GM21390 (cell line): ENCODE results near the gene ZSWIM5.
"Not testable (repeated sequence)": the region's sequence is repeated elsewhere in the genome, so short reads cannot be mapped to it uniquely, and the experiment has no call there.

ENCODE experiments used
- ATAC-seq: cut with Tn5 transposase; IDR thresholded peaks from one replicate; pipeline ENCODE4 v1.9.1; 2021; ENCODE audit not compliant: unreplicated experiment

The ZSWIM5 gene

DNA sequence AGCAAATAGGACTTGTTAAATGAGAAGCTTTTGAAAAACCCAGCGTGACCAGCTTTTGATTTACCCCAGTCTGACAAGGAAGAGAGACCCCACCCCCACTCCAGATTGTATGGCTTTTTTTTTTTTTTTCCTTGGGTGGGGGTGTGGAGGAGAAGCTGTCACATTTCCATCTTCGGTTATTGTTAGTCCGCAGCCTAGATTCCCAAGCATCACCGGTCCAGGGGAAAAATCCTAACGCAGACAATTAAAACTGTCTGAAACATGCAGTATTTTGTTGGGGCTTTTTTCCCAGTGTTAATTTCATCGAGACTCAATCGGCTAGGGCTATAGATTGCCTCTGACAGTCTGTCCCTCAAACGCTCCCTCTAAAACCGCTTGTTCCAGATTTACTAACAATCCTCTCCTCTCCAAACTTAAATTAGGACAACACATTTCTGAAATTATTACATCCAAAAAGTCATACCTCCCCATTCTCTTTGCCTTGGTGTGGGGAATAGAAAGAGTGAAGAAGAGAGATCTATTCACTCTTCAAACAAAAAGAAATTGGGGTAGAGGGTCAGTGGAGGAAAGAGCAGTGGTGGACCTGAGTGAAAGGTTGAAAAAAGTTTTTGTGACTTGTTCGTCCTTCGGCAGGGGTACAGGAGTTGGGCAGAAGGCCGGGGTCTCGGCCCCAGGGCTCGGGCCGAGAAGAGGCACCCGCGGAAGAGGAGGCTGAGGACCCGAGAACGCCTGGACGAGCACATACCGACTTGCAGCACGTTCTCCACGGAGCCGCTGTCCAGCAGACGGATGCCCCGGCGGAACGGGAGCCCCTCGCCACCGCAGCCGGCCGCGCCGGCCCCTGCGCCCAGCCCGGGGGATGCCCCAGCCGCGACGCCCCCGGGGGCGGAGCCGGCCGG, 1.1 kb downstream of the ZSWIM5 start:
- ATAC-seq: no peak

DNA sequence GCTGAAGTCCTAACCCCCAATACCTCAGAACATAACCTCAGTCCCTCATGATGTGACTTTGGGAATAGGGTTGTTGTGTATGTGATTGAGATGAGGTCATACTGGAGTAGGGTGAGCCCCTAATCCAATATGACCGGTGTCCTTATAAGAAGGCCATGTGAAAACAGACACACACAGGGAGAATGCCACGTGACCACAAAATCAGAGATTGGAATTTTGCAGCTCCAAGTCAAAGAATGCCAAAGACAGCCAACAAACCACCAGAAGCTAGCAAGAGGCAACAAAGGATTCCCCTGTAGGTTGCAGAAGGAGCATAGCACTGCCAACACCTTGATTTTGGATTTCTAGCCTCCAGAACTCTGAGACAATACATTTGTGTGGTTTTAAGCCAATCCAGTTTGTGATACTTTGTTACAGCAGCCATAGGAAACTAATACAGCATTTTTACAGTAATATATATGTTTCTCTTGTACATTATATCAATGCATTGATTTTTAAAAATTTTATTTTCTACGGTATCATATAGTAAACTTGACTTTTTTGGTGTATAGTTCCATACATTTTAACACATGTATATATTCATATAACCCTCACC, 5.4 kb downstream of the ZSWIM5 start:
- ATAC-seq: no peak

DNA sequence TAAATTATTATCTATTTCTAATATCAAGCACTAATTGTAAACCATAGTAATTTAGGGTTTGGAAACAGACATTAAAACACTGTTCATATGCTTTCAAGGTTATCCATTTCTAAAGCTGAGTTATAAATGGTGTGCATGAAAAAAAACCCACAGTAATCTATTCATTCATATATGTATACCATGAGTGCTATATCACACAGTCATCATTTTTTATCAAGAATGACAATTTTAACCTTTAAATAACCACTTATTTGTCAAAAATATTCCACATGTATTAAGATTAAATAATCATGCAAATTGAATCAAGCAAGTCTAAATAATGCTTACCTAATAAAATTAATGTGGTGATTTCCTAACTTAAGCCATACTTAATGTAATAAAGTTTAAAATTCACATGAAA, 6.0 kb downstream of the ZSWIM5 start:
- no peak for ATAC-seq

DNA sequence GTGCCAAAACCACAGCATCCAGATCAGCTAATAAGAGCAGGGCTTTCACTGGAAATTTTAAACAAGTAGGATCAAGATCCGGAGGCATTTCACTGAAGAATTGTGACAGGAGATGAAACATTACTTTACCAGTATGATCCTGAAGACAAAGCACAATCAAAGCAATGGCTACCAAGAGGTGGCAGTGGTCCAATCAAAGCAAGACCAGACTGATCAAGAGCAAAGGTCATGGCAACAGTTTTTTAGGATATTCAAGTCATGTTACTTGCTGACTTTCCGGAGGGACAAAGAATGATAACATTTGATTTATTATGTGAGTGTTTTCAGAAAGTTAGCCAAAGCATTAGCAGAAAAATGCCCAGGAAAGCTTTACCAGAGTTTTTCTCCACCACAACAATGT, 8.2 kb downstream of the ZSWIM5 start:
- ATAC-seq: no peak

DNA sequence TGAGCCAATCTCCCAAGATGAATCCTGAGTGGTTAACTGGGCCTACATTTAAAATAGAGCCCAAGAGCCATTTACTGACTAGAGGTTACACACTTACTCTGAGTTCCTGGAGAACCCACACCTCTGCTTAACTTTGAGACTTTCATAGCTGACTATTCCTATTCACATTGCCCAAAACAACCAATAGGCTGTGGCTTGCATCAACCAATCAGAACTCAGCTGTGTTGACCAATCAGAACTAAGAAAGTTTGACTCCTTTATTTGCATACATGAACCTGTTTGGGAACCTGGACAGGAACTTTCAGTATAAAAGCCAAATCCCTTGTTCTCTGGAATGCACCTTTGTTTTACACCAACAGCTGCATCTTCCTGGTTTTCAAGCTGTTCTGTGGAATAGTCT, 9.5 kb downstream of the ZSWIM5 start:
- no peak for ATAC-seq

DNA sequence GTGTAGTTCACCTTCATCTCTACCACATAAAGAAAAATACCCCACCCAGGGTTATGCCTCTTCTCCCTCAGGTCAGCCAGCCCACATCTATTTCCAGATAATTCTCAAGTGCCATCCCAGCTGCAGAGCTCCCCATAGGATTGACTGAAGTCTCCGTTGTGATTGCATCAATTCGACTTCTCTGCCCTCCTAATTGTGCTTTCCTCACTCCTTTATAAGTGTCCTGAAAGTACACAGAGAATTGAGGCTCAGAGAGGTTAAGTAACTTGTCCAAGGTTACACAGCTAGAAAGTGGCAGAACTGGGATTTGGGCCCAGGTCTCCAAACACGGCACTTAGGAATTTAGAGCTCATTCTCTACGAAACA, 15.0 kb downstream of the ZSWIM5 start:
- no peak for ATAC-seq

DNA sequence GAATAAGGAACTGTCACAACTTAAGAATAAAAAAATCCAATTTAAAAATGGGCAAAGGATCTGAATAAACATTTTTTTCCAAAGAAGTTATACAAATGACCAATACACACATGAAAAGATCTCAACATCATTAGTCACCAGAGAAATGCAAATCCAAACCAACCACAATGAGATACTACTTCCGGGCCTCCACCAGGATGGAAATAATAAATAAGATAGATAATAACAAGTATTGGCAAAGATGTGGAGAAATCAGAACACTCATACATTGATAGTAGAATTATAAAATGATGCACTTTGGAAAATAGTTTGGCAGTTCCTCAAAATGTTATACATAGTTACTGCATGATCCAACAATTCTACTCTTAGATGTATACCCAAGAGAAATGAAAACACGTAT, 18.7 kb downstream of the ZSWIM5 start:
- no peak for ATAC-seq

DNA sequence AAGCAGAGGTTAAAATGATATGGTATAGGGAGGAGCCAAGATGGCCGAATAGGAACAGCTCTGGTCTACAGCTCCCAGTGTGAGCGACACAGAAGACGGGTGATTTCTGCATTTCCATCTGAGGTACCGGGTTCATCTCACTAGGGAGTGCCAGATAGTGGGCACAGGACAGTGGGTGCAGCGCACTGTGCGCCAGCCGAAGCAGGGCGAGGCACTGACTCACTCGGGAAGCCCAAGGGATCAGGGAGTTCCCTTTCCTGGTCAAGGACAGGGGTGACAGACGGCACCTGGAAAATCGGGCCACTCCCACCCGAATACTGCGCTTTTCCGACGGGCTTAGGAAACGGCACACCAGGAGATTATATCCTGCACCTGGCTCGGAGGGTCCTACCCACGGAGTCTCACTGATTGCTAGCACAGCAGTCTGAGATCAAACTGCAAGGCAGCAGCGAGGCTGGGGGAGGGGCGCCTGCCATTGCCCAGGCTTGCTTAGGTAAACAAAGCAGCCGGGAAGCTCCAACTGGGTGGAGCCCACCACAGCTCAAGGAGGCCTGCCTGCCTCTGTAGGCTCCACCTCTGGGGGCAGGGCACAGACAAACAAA, 26.4 kb downstream of the ZSWIM5 start:
- not testable (repeated sequence) for ATAC-seq

DNA sequence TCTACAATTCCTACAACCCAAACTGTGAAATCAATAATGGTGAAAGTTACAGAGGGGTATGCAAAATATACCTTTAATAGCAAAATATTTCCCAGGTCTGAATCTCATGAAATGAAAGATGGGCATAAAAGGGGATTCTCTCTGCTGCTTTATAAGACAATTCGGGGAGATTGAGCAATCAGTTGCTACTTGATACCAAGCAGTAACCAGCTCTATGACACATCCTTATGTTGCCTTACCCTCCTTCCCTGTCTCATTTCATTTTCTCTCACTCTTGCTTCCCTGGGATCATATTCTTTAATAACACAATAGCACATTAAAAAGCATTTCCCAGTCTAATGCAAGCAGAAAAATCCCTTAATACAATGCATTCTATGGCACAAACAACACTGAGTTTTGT, 29.0 kb downstream of the ZSWIM5 start:
- no peak for ATAC-seq

DNA sequence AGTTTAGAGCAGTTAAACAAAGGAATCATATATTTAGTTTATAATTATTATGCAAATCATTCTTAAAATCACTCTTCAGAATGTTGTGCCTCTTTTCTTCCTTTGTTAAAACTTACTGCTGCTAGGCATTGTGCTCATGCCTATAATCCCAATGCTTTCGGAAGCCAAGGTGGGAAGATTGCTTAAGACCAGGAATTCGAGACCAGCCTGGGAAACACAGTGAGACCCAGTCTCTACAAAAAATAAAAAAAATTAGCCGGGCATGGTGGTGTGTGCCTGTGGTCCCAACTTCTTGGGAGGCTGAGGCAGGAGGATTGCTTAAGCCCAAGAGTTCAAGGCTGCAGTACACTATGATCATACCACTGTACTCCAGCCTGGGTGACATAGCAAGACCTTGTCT, 33.6 kb downstream of the ZSWIM5 start:
- ATAC-seq: no peak

DNA sequence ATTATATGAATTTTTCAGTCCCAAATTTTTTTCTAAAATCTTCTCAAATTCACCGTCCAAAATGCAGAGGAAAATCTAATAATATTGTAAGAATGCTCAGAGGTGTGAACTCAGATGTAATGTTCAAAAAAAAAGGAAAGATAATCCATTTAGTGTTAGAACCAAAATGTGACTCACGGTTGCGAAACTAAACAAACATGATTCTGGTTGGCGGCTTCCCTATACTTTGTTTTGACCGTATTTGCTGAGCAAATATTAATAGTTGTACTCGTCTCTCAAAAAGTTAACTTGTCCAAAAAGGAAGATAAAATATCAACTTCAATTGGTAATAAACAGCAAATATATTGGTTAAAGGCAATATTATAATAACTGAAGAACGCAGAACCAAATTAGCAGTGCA, 34.4 kb downstream of the ZSWIM5 start:
- ATAC-seq: no peak

DNA sequence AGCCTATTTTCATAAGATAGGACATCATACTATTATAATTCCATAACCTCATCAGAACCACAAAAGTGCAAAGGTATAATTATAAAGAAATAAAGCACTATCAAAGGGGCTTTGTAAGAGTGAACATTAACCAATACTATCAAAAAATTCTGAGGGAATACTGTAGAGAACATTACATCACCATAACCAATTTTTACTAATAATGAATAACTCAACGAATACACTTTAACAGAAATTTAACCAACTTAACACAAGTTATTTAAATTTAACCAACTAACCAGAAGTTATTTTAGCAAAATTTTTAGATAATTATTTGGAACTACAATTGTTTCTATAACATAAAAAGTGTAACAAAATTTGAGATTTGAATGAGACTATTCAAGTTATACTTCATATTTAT, 34.8 kb downstream of the ZSWIM5 start:
- ATAC-seq: no peak

DNA sequence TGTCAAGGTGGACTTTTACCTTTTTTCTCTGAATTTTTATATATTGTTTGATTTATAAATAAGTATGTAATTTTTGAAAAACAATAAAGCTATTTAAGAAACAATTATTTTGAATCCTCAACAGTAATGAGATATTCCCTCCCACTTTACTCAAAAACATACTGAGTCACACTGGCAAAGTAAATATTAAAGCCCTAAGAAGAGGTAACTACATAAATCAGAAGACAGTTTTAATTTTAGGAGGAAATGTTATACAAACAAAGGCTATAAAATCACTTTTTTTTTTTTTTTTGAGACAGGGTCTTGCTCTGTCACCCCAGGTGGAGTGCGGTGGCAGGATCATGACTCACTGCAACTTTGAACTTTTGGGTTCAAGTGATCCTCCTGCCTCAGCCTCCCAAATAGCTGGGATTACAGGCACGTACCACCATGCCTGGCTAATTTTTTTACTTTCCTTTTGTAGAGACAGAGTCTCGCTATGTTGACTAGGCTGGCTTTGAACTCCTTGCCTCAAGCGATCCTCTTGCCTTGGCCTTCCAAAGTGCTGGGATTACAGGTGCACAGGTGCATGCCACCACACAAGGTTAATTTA, 36.2 kb downstream of the ZSWIM5 start:
- ATAC-seq: no peak

DNA sequence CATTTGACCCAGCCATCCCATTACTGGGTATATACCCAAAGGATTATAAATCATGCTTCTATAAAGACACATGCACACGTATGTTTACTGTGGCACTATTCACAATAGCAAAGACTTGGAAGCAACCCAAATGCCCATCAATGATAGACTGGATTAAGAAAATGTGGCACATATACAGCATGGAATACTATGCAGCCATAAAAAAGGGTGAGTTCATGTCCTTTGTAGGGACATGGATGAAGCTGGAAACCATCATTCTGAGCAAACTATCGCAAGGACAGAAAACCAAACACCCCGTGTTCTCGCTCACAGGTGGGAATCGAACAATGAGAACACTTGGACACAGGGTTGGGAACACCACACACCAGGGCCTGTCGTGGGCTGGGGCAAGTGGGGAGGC, 38.5 kb downstream of the ZSWIM5 start:
- ATAC-seq: not testable (repeated sequence)

DNA sequence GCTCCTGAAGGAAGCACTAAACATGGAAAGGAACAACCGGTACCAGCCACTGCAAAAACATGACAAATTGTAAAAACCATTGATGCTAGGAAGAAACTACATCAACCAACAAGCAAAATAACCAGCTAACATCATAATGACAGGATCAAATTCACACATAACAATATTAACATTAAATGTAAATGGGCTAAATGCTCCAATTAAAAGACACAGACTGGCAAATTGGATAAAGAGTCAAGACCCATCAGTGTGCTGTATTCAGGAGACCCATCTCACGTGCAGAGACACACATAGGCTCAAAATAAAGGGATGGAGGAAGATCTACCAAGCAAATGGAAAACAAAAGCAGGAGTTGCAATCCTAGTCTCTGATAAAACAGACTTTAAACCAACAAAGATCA, 42.1 kb downstream of the ZSWIM5 start:
- ATAC-seq: not testable (repeated sequence)

DNA sequence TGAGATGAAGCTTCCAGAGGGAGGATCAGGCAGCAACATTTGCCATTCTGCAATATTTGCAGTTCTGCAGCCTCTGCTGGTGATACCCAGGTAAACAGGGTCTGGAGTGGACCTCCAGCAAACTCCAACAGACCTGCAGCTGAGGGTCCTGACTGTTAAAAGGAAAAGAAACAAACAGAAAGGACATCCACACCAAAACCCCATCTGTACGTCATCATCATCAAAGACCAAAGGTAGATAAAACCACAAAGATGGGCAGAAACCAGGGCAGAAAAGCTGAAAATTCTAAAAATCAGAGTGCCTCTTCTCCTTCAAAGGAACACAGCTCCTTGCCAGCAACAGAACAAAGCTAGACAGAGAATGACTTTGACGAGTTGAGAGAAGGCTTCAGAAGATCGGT, 43.3 kb downstream of the ZSWIM5 start:
- ATAC-seq: not testable (repeated sequence)

DNA sequence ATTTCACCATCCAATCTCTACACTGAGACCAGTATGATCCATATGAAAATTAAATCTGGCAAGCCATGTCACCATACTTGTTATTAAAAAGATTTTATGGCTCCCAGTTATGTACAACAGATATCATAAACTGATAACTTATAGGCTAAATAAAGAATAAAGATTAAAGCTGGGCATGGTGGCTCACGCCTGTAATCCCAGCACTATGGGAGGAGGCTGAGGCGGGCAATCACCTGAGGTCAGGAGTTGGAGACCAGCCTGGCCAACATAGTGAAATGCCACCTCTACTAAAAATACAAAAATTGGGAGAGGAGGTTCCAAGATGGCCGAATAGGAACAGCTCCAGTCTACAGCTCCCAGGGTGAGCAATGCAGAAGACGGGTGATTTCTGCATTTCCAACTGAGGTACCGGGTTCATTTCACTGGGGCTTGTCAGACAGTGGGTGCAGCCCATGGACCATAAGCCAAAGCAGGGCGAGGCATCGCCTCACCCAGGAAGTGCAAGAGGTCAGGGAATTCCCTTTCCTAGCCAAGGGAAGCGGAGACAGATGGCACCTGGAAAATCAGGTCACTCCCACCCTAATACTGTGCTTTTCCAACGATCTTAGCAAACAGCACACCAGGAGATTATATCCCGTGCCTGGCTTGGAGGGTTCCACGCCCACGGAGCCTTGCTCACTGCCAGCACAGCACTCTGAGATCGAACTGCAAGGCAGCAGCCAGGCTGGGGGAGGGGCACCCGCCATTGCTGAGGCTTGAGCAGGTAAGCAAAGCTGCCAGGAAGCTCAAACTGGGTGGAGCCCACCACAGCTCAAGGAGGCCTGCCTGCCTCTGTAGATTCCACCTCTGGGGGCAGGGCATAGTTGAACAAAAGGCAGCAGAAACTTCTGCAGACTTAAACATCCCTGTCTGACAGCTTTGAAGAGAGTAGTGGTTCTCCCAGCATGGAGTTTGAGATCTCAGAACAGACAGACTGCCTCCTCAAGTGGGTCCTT, 44.1 kb downstream of the ZSWIM5 start:
- not testable (repeated sequence) for ATAC-seq

DNA sequence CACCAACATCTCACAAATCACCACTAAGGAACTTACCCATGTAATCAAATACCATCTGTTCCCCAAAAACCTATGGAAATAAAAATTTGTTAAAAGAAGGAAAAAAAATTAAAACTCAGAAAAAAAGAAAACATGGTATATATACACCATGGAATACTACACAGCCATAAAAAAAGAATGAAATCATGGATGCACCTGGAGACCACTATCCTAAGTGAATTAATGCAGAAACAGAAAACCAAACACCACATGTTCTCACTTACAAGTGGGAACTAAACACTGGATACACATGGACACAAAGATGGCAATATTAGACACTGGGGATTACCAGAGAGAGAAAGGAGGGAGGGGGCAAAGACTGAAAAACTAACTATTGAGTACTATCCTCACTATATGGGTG, 50.4 kb downstream of the ZSWIM5 start:
- no peak for ATAC-seq

DNA sequence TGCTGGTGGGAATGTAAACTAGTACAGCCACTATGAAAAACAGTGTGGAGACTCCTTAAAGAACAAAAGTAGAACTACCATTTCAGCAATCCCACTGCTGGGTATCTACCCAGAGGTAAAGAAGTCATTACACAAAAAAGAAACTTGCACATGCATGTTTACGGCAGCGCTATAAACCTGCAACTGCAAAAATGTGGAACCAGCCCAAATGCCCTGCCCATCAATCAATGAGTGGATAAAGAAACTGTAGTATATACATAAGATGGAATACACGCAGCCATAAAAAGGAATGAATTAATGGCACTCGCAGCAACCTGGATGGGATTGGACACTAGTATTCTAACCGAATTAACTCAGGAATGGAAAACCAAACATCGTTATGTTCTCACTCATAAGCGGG, 51.0 kb downstream of the ZSWIM5 start:
- no peak for ATAC-seq

DNA sequence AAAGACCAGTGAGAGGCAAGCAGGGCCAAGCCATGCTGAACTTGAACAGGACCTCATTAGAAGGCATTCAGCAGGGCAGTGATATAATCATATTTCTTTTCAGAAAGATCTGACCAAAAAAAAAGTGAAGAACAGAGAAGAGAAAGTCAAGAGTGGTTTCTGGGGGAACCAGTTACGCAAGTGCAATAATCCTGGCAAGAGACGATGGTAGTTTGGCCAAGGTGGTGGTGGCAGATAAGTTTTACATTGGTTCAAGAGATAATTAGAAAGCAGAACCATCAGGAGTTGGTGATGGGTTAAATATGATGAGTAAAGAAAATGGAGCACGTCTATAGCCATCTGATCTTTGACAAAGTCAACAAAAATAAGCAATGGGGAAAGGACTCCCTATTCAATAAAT, 54.3 kb downstream of the ZSWIM5 start:
- ATAC-seq: no peak
